ENCODE results near the gene EDAR. TPM values are rescaled to one million over a fixed set of nuclear protein-coding genes. Genes with fewer than 3 reads are reported as not detected.

The EDAR gene
- total and polyA plus RNA-seq, 2 experiments from 2014 or later: not detected

DNA sequence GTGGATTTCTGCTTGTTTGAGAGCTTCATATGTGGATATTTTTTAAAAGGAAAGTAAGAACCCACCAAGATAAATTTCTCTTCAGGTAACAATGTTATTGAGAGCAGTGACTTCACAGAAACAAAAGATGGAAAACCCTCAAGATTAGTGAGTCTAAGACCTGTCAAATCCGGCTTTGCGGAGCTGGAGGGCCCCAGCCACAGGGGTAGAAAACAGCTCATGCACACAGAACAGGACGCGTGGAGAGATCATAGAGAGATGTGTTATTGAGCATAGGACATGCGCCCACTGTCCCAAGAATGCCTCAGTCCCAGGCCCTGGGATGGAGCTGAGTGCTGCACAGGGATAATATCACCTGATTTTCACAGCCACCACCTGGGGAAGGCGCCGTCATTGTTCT lies 21.3 kb downstream of the EDAR start:
- no peak for DNase-seq (ENCODE audit: low read depth in 1 of 2, low spot score in 1 of 2)
- H3K36me3 ChIP-seq: no peaks in the 10 kb centered on the region
- H3K27ac ChIP-seq: no peak overlapping the region
- H3K9me3 ChIP-seq (ENCODE audit: low read depth): no peaks in the 10 kb centered on the region
- H3K27me3 ChIP-seq: no peaks in the 10 kb centered on the region
- H3K4me3 ChIP-seq: no peak overlapping the region
- H3K4me1 ChIP-seq (ENCODE audit: low read depth): peaks cover 6% of the 10 kb centered on the region
- TF ChIP-seq, protein P1, sequence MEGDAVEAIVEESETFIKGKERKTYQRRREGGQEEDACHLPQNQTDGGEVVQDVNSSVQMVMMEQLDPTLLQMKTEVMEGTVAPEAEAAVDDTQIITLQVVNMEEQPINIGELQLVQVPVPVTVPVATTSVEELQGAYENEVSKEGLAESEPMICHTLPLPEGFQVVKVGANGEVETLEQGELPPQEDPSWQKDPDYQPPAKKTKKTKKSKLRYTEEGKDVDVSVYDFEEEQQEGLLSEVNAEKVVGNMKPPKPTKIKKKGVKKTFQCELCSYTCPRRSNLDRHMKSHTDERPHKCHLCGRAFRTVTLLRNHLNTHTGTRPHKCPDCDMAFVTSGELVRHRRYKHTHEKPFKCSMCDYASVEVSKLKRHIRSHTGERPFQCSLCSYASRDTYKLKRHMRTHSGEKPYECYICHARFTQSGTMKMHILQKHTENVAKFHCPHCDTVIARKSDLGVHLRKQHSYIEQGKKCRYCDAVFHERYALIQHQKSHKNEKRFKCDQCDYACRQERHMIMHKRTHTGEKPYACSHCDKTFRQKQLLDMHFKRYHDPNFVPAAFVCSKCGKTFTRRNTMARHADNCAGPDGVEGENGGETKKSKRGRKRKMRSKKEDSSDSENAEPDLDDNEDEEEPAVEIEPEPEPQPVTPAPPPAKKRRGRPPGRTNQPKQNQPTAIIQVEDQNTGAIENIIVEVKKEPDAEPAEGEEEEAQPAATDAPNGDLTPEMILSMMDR (IDR thresholded peaks at IDR 0.05; ENCODE audit: low read depth, low read length): no peak

DNA sequence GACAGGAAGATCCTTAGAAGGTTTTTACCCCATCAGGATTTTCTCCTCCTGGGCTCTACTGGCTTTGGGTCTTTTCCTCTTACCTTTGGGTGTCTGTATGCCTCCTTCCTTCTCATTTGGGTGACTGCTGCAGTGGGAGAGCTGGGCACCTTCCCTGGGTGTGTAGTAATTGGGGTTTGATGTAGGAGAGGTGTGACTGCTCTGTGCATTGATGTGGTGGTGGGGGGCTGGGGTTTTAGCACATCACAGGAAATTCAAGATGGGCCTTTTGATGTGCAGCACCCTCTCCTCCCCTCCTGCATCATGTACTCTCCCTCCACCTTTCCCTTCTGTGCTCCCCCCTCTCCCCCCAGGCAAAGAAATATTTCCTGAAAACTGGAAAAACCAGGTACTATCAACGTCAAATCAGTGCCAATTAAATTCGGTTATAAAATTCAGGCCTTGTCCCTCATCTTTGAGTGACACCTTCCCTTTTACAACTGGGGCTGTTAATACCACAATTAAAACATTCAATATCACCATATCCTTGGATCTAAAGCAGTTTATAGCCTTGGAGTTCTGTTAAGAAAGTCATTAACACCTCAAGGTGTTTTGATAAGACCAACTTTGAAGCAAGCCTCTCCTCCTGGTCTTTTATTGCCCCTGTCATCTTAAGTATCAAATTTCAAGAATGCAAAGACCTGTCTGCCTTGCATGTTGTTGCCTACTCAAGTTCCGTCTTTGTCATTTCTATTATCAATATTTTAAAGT lies 23.3 kb downstream of the EDAR start:
- TF ChIP-seq, protein P1 (IDR thresholded peaks at IDR 0.05; ENCODE audit: low read depth, low read length): no peak
- Histone ChIP-seq H3K9me3 (ENCODE audit: low read depth) (no peaks in the 10 kb centered on the region), H3K27me3 (no peaks in the 10 kb centered on the region), H3K4me3 (no peak overlapping the region), H3K4me1 (ENCODE audit: low read depth) (peaks cover 6% of the 10 kb centered on the region), H3K27ac (no peak overlapping the region), H3K36me3 (no peaks in the 10 kb centered on the region)
- no peak for DNase-seq (ENCODE audit: low read depth in 1 of 2, low spot score in 1 of 2)

DNA sequence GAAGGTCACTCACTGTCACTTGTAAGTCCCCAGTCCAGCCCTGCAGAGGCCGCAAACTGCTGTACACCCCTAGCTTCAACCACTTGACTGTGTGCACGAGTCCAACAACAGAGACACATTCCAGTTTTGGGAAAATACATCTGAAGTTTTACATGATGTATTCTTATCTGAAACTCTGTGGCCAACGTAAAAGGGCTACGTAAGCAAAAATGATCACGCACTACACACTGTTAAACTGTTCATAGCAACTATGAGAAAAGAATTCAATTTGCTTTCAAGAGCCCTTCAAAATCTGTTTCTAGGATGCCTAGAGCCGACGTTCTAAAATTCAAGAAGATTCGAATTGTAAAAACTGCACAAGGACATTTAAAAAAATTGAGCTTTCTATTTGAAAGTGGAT lies 26.0 kb downstream of the EDAR start:
- H3K27me3 ChIP-seq: no peaks in the 10 kb centered on the region
- TF ChIP-seq, protein P1 (IDR thresholded peaks at IDR 0.05; ENCODE audit: low read depth, low read length): no peak
- no peak for DNase-seq (ENCODE audit: low read depth in 1 of 2, low spot score in 1 of 2)

DNA sequence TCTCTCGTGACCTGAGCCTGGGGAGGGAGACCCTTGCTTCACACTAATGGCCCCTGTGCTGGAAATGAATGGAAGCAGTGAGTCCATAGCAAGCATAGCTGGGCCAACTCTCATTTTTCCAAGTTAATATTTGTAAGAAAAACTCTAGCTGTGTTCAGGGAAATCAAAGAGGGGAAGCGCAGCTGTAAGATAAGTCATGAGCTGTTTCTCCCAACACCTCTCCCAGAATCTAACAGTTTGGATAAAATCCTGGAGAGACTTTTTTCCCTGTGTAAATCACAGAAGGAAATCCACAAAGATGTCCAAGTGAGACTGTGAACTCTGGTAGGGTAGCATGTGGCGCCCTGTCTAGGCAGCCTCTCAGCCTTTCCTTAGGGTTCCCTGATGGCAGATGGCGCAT lies 27.2 kb downstream of the EDAR start:
- no peak overlapping the region for H3K4me3 ChIP-seq
- H3K36me3 ChIP-seq: no peaks in the 10 kb centered on the region
- TF ChIP-seq, protein P1 (IDR thresholded peaks at IDR 0.05; ENCODE audit: low read depth, low read length): no peak

More for the DNA sequence above, 26.0 kb downstream of the EDAR start:
- Histone ChIP-seq H3K27ac (no peak overlapping the region), H3K9me3 (ENCODE audit: low read depth) (no peaks in the 10 kb centered on the region), H3K4me1 (ENCODE audit: low read depth) (peaks cover 17% of the 10 kb centered on the region), H3K4me3 (no peak overlapping the region), H3K36me3 (no peaks in the 10 kb centered on the region)

DNA sequence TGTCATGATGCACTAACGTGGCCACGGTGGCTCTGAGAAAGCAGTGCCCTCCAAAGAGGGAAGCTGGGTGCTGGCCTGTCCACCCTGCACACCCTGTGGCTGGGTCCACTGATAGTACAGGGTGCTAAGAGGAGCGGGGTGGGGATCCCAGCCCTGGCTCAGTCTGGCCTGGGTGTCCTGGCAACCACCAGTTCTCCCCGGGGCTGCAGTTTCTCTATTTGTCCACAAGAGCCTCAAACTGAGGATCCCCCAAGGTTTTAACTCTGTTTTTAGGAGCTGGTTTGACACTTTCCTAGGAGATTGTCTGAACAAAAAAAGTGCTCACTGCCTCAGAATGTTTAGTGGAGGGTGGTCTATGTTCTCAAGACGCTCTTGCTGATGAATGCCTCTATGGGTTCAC lies 29.0 kb downstream of the EDAR start:
- H3K36me3 ChIP-seq: no peaks in the 10 kb centered on the region
- H3K9me3 ChIP-seq (ENCODE audit: low read depth): no peaks in the 10 kb centered on the region
- TF ChIP-seq, protein P1 (IDR thresholded peaks at IDR 0.05; ENCODE audit: low read depth, low read length): peak; percentile 21
- H3K27ac ChIP-seq: no peak overlapping the region
- no peak for DNase-seq (ENCODE audit: low read depth in 1 of 2, low spot score in 1 of 2)
- peaks cover 25% of the 10 kb centered on the region for H3K4me1 ChIP-seq (ENCODE audit: low read depth)
- no peaks in the 10 kb centered on the region for H3K27me3 ChIP-seq
- no peak overlapping the region for H3K4me3 ChIP-seq

More for the DNA sequence above, 27.2 kb downstream of the EDAR start:
- no peak overlapping the region for H3K27ac ChIP-seq
- H3K4me1 ChIP-seq (ENCODE audit: low read depth): peaks cover 25% of the 10 kb centered on the region
- H3K9me3 ChIP-seq (ENCODE audit: low read depth): no peaks in the 10 kb centered on the region
- no peaks in the 10 kb centered on the region for H3K27me3 ChIP-seq
- DNase-seq (ENCODE audit: low read depth in 1 of 2, low spot score in 1 of 2): no peak
